Heart left ventricle (tissue), 16 donors: ENCODE data around the gene NME3. TPM values are rescaled to one million over a fixed set of nuclear protein-coding genes. Genes with fewer than 3 reads are reported as not detected.
A peak's percentile ranks its signal among the peaks of the same experiment; 100 is the strongest.

ENCODE experiments used
- ATAC-seq, 4 donors: fragments of 200-7000 bp; cut with Tn5 transposase; one replicate each; pipeline ENCODE4 v1.9.1; 2020 to 2022; ENCODE audit warnings: moderate library complexity in 4 of 4, mild to moderate bottlenecking in 3 of 4, moderate number of reproducible peaks in 1 of 4
- DNase-seq, 5 donors: peaks; one replicate each; pipeline ENCODE4 v3.0.0-alpha.2; 2020
- H3K27ac ChIP-seq, 12 donors: fragments of 200-600 bp; sonication (generic) in 4 of 12; one replicate each; pipeline versions ENCODE4 v1.5.0 to v1.8.0; 2016 to 2022; ENCODE audit warnings: mild to moderate bottlenecking in 2 of 12
- H3K27me3 ChIP-seq, 9 donors: fragments of 200-600 bp; sonication (generic) in 2 of 9; one replicate each; pipeline versions ENCODE4 v1.5.1 to v1.8.0; 2016 to 2022; ENCODE audit warnings: mild to moderate bottlenecking in 3 of 9
- H3K36me3 ChIP-seq, 9 donors: fragments of 200-600 bp; sonication (generic) in 2 of 9; one replicate each; pipeline versions ENCODE4 v1.5.0 to v1.8.0; 2018 to 2022; ENCODE audit warnings: mild to moderate bottlenecking in 2 of 9
- H3K4me1 ChIP-seq, 12 donors: fragments of 200-600 bp; sonication (generic) in 4 of 12; one replicate each; pipeline versions ENCODE4 v1.5.0 to v1.8.0; 2016 to 2022; ENCODE audit warnings: mild to moderate bottlenecking in 3 of 12
- H3K4me3 ChIP-seq, 12 donors: fragments of 200-600 bp; sonication (generic) in 4 of 12; one replicate each; pipeline versions ENCODE4 v1.5.0 to v1.8.0; 2017 to 2022; ENCODE audit warnings: mild to moderate bottlenecking in 9 of 12, moderate library complexity in 4 of 12
- H3K9me3 ChIP-seq, 12 donors: fragments of 200-600 bp; sonication (generic) in 4 of 12; one replicate each; pipeline versions ENCODE4 v1.5.0 to v1.8.0; 2016 to 2022; ENCODE audit warnings: mild to moderate bottlenecking in 1 of 12
- CTCF ChIP-seq, 12 donors: fragments of 200-600 bp; sonication (generic) in 4 of 12; IDR thresholded peaks; one replicate each; pipeline versions ENCODE4 v1.5.0 to v1.8.0; 2018 to 2022; ENCODE audit warnings: antibody characterized with exemption in 12 of 12, mild to moderate bottlenecking in 5 of 12
- POLR2A ChIP-seq, 2 donors: fragments of 450-650 bp; IDR thresholded peaks; one replicate each; pipeline ENCODE4 v1.6.1; 2017; ENCODE audit warnings: antibody characterized with exemption in 2 of 2, mild to moderate bottlenecking in 2 of 2, moderate library complexity in 2 of 2
- WGBS, 4 donors: extraction: QIAGEN DNeasy Blood & Tissue Kit in 2 of 4; methylation state at CpG; one replicate each; pipeline versions ENCODE4 v1.1.5 to v1.1.7; 2013 to 2018; 5-methylcytosine and 5-hydroxymethylcytosine counted together
- intact Hi-C, 10 donors: fragments of 100-400 bp; cut with DNase I; formaldehyde crosslinking; loops; one replicate each; pipeline versions ENCODE4 v1.11.1 to v1.14.2; 2022
- polyA plus RNA-seq, 2 donors: library from polyadenylated mRNA; stranded (reverse); fragments of 200-250 nt; gene quantifications; one replicate each; pipeline ENCODE4 v1.2.3, GENCODE V29; 2013
- total RNA-seq, 9 donors: library from RNA; depleted of rRNA in 2 of 9; stranded (reverse); fragments of >200 nt in 2 of 9; fragmentation: NEBNext Ultra II Directional in 3 of 9; extraction: Animal tissue kit (Norgen Biotek cat#: 25700) in 3 of 9; gene quantifications; one replicate each; pipeline versions ENCODE4 v1.1.0 to v1.2.4, GENCODE V29; 2016 to 2023
- donor health status: ischemic (EF 13 %, LVEDD 7.1; RV severe dilation, severe dysfunction).
- donor health status: healthy with polysubstance abuse.
- donor health status: DM: no; HTN: yes; CAD: no.
- donor health status: DM: no; HTN: no; CAD: no.
- donor health status: ischemic (EF 25% LVEDD 6.9; RV normal size, moderate dysfunction).
- donor health status: ischemic (EF 25% LVEDD 5.7; RV mildly dilated, moderate dysfunction).
- donor health status: healthy.
- donor health status: DM: yes; HTN: yes; CAD: no.
- donor health status: ischemic (EF 35%, LVEDD 5.7; RV mildly dilated, moderate dysfunction).
- donor health status: nonischemic (EF 11% LVEDD 7.7; RV severe dilation, severe dysfunction).
- donor health status: DM: yes; HTN: yes; CAD: no.
- donor health status: PGD.
- donor health status: ischemic (EF 29% LVEDD 5.4; RV normal size, mild dysfunction).
- donor health status: nonischemic (EF 23%, LVEDD 6.1; RV moderate dilation, normal function).

Gene NME3
- total and polyA plus RNA-seq, 11 donors, result 24.4 to 86.4 (median 31.3) TPM

GRCh38 chr16:1727651-1728624 lies 43.4 kb downstream of the NME3 start:
- ATAC-seq (peak in 1 of 4 donors; percentile 8), DNase-seq (no peak)
- Histone ChIP-seq H3K4me1 (peaks cover 0 to 25% (median 10%) of the 10 kb centered on the region in 12 donors), H3K9me3 (no peaks in the 10 kb centered on the region), H3K27me3 (no peaks in the 10 kb centered on the region), H3K4me3 (no peak overlapping the region), H3K27ac (no peak overlapping the region), H3K36me3 (peaks cover 0 to 83% (median 72%) of the 10 kb centered on the region in 9 donors)
- intact Hi-C loops, result no loop called here
- WGBS, 4 donors, result 88 to 94% (median 93%) methylated on average over 4 to 37 of the region's 37 CpGs
- TF ChIP-seq POLR2A (IDR thresholded peaks at IDR 0.05) (no peak), CTCF (IDR thresholded peaks at IDR 0.05) (no peak)

- H3K36me3 ChIP-seq, result peaks cover 0 to 73% (median 62%) of the 10 kb centered on the region in 9 donors
- DNase-seq, result no peak
Measured at GRCh38 chr16:1726661-1727502, 44.5 kb downstream of the NME3 start.

GRCh38 chr16:1724491-1724890 lies 46.9 kb downstream of the NME3 start:
- TF ChIP-seq CTCF (IDR thresholded peaks at IDR 0.05) (no peak), POLR2A (IDR thresholded peaks at IDR 0.05) (no peak)
- Histone ChIP-seq H3K4me3 (no peak overlapping the region), H3K27me3 (no peaks in the 10 kb centered on the region), H3K36me3 (peaks cover 0 to 51% (median 43%) of the 10 kb centered on the region in 9 donors), H3K4me1 (peaks cover 0 to 48% (median 24%) of the 10 kb centered on the region in 12 donors), H3K9me3 (no peaks in the 10 kb centered on the region), H3K27ac (no peak overlapping the region)
- no peak for ATAC-seq
- no peak for DNase-seq
- WGBS, 4 donors, result 85 to 92% (median 90%) methylated on average over 12 of the region's 12 CpGs
- intact Hi-C loops, result no loop called here

More at GRCh38 chr16:1726661-1727502, 44.5 kb downstream of the NME3 start:
- H3K4me1 ChIP-seq, result peaks cover 0 to 33% (median 19%) of the 10 kb centered on the region in 12 donors
- ATAC-seq, result no peak
- TF ChIP-seq CTCF (IDR thresholded peaks at IDR 0.05) (no peak), POLR2A (IDR thresholded peaks at IDR 0.05) (no peak)
- intact Hi-C loops, result no loop called here
- H3K27me3 ChIP-seq, result no peaks in the 10 kb centered on the region
- 92 to 97% (median 96%) methylated on average over 25 to 32 of the region's 32 CpGs for WGBS, 4 donors
- H3K27ac ChIP-seq, result no peak overlapping the region
- H3K4me3 ChIP-seq, result no peak overlapping the region
- H3K9me3 ChIP-seq, result no peaks in the 10 kb centered on the region
